ENCODE data around the gene YTHDC1. TPM values are rescaled to one million over a fixed set of nuclear protein-coding genes. Genes with fewer than 3 reads are reported as not detected.

Gene YTHDC1
- total and polyA plus RNA-seq, 2 experiments from 2014 or later, result 45.3 to 75.4 TPM

DNA sequence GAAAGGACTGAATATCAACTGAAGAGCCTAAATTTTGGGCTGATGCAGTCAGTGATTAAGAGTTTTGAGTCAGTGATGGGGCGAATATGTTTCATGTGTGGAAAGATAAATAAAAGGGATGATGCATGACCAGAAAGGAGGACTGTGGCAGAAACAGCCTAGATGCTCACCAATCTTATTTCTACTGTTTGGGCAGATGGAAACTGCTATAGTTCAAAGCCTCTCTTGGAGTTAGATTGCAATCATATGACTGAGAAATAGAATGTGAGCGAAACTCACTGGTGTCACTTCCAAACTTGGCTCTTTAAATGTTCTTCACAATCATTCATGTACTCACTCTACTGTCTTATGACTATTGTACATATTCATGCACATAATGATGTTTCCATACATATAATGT lies 35.4 kb upstream of the YTHDC1 start:
- H3K4me2 ChIP-seq, result no peak overlapping the region
- 89% methylated on average over 2 of the region's 2 CpGs for WGBS (ENCODE audit: low lambda C conversion rate, missing lambda C conversion rate)

DNA sequence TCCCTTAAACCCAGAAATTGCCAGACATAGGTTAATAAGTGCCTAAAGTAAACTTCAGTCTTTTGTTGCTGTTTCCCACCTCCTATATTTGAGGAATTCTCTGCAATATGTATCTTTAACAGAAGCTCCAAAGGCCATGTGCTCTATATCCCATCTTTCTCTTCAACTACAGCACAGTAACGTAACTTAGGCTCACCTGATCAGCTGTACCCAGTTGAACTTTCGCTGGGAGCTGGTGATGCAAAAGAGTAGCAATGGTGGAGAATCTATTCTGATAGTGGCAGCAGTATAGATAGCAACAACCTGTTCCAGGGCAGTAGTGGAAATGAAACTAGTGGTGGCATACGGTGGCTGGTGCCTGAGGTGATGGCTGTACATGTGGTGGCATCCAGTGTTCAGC lies 33.2 kb upstream of the YTHDC1 start:
- TF ChIP-seq EZH2phosphoT487 (IDR thresholded peaks at IDR 0.05; ENCODE audit: low read depth, severe bottlenecking, unreplicated experiment), result no peak
- TF ChIP-seq, protein P1, sequence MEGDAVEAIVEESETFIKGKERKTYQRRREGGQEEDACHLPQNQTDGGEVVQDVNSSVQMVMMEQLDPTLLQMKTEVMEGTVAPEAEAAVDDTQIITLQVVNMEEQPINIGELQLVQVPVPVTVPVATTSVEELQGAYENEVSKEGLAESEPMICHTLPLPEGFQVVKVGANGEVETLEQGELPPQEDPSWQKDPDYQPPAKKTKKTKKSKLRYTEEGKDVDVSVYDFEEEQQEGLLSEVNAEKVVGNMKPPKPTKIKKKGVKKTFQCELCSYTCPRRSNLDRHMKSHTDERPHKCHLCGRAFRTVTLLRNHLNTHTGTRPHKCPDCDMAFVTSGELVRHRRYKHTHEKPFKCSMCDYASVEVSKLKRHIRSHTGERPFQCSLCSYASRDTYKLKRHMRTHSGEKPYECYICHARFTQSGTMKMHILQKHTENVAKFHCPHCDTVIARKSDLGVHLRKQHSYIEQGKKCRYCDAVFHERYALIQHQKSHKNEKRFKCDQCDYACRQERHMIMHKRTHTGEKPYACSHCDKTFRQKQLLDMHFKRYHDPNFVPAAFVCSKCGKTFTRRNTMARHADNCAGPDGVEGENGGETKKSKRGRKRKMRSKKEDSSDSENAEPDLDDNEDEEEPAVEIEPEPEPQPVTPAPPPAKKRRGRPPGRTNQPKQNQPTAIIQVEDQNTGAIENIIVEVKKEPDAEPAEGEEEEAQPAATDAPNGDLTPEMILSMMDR (IDR thresholded peaks at IDR 0.05; ENCODE audit: poor library complexity), result no peak
- no peak for TF ChIP-seq EZH2 (IDR thresholded peaks at IDR 0.05; ENCODE audit: borderline replicate concordance)
- H3K36me3 ChIP-seq (replicated peaks; ENCODE audit: insufficient read depth, low read depth), result no peaks in the 10 kb centered on the region
- no peaks in the 10 kb centered on the region for H3K27me3 ChIP-seq
- H3K4me3 ChIP-seq, result no peak overlapping the region
- no peak overlapping the region for H2AFZ ChIP-seq
- no peaks in the 10 kb centered on the region for H3K79me2 ChIP-seq
- no peaks in the 10 kb centered on the region for H4K20me1 ChIP-seq (ENCODE audit: insufficient read depth, poor library complexity, severe bottlenecking)
- H3K27ac ChIP-seq, result no peak overlapping the region
- H3K9me2 ChIP-seq (replicated peaks; ENCODE audit: insufficient read depth), result no peaks in the 10 kb centered on the region
- 41% methylated on average over 3 of the region's 3 CpGs for WGBS (ENCODE audit: low lambda C conversion rate, missing lambda C conversion rate)
- DNase-seq (ENCODE audit: low spot score), result peak; percentile 26
- no peaks in the 10 kb centered on the region for H3K4me1 ChIP-seq (ENCODE audit: insufficient read depth)
- no peak overlapping the region for H3K4me2 ChIP-seq
- H3K9me3 ChIP-seq (ENCODE audit: low read depth), result no peaks in the 10 kb centered on the region

More for the DNA sequence above, 35.4 kb upstream of the YTHDC1 start:
- Histone ChIP-seq H3K27ac (no peak overlapping the region), H3K27me3 (no peaks in the 10 kb centered on the region), H3K9me3 (ENCODE audit: low read depth) (no peaks in the 10 kb centered on the region), H2AFZ (no peak overlapping the region), H3K36me3 (replicated peaks; ENCODE audit: insufficient read depth, low read depth) (no peaks in the 10 kb centered on the region), H3K4me3 (no peak overlapping the region), H3K79me2 (no peaks in the 10 kb centered on the region), H4K20me1 (ENCODE audit: insufficient read depth, poor library complexity, severe bottlenecking) (no peaks in the 10 kb centered on the region), H3K9me2 (replicated peaks; ENCODE audit: insufficient read depth) (no peaks in the 10 kb centered on the region), H3K4me1 (ENCODE audit: insufficient read depth) (no peaks in the 10 kb centered on the region)
- no peak for DNase-seq (ENCODE audit: low spot score)
- TF ChIP-seq EZH2phosphoT487 (IDR thresholded peaks at IDR 0.05; ENCODE audit: low read depth, severe bottlenecking, unreplicated experiment) (no peak), EZH2 (IDR thresholded peaks at IDR 0.05; ENCODE audit: borderline replicate concordance) (no peak)
- TF ChIP-seq, protein P1 (IDR thresholded peaks at IDR 0.05; ENCODE audit: poor library complexity), result no peak

GRCh38 chr4:68378226-68378625 lies 28.3 kb upstream of the YTHDC1 start:
- Histone ChIP-seq H4K20me1 (ENCODE audit: insufficient read depth, poor library complexity, severe bottlenecking) (no peaks in the 10 kb centered on the region), H3K9me2 (replicated peaks; ENCODE audit: insufficient read depth) (no peaks in the 10 kb centered on the region), H3K9me3 (ENCODE audit: low read depth) (no peaks in the 10 kb centered on the region), H3K27ac (no peak overlapping the region), H3K79me2 (no peaks in the 10 kb centered on the region), H3K4me2 (no peak overlapping the region), H3K4me1 (ENCODE audit: insufficient read depth) (no peaks in the 10 kb centered on the region), H3K27me3 (no peaks in the 10 kb centered on the region), H3K4me3 (no peak overlapping the region), H3K36me3 (replicated peaks; ENCODE audit: insufficient read depth, low read depth) (no peaks in the 10 kb centered on the region), H2AFZ (no peak overlapping the region)
- TF ChIP-seq EZH2 (IDR thresholded peaks at IDR 0.05; ENCODE audit: borderline replicate concordance), result no peak
- TF ChIP-seq EZH2phosphoT487 (IDR thresholded peaks at IDR 0.05; ENCODE audit: low read depth, severe bottlenecking, unreplicated experiment), result no peak
- TF ChIP-seq, protein P1 (IDR thresholded peaks at IDR 0.05; ENCODE audit: poor library complexity), result no peak
- DNase-seq (ENCODE audit: low spot score), result no peak
- WGBS (ENCODE audit: low lambda C conversion rate, missing lambda C conversion rate), result 72% methylated on average over 5 of the region's 5 CpGs
